ENCODE results near the gene CIC.
"Not testable (repeated sequence)": the region's sequence is repeated elsewhere in the genome, so short reads cannot be mapped to it uniquely, and the experiment has no call there.

Gene CIC

DNA sequence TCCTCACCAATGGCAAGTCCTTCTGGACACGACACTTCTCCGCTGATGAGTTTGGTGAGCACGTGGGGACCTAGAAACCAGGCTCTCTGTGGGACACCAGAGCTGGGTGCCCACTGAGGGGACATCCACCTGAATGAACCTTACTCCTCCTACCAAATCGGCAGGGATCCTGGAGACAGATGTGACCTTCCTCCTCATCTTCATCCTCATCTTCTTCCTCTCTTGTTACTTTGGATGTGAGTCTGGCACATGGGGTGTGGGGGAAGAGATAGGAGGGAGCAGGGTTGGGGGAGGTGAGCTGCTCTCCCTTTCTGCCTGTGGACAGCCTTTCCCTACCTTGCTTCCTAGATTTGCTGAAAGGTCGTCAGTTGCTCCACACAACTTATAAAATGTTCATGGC is 46.0 kb downstream of the CIC start:
- DNase-seq = no peak

DNA sequence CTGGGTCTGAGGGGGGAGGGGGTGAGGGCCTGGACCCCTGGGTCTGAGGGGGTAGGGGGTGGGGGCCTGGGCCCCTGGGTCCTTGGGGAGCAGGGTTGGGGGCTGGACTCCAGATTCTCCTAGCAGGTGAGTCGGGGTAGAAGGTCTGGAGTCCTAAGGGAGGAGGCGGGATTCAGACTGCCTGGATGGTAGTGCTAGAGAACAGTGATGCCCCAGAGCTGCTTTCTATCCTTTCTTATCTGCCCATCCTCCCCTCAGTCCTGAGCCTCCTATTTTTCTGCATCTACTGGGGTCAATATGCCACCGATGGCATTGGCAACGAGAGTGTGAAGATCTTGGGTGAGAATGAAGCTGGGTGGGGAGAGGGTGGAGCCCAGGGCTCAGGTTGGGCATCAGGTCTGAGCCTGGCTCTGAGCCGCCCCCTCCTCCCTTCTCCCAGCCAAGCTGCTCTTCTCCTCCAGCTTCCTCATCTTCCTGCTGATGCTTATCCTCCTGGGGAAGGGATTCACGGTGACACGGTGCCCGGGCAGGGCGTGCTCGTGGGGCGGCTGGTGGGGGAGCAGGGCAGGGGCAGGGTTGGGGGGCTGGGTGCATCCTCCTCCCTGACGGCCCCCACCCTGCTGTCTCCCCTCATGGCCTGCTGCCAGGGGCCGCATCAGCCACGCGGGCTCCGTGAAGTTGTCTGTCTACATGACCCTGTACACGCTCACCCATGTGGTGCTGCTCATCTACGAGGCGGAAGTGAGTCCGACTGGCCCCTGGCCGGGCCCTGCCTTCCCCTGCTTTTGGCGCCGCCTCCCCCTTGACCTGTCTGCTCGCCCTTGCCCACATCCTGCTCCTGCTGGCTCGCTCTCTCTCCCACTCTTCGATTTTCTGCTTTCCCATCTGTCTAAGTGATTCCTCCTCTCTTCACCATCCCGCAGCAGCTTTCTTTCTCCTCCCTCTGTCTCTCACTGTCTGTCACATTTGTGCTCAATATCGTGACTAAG is 47.5 kb downstream of the CIC start:
- DNase-seq = no peak

DNA sequence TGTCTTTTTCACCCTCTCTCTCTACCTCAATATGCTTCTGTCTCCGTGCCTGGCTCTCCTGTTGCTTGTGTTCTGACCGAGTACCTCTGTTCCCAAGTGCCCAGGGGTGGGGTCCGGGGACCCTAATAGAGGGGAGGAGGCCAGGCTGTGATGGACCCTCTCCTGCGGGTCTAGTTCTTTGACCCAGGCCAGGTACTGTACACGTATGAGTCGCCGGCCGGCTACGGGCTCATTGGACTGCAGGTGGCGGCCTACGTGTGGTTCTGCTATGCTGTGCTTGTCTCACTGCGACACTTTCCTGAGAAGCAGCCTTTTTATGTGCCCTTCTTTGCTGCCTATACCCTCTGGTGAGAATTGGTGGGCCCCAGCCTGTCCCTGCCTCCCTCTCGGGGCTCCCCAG is 48.5 kb downstream of the CIC start:
- DNase-seq = no peak

DNA sequence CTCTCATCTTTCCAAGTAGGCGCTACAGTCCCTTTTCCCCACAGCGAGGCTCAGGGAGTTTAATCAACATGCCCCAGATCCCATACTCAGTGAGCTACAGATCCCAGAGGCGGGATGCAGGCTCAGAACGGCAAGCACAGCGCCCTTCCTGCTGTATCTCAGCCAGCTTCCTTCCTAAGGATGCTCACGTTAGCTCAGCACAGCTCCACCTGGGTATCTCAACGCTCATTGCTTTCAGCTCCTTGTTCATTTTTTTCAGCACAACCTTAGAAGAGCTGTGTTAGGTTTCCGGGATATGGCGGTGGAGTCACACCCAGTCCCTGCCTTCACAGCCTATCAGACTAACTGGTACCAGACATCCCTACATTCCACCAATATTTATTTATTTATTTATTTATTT is 53.3 kb downstream of the CIC start:
- DNase-seq = no peak

DNA sequence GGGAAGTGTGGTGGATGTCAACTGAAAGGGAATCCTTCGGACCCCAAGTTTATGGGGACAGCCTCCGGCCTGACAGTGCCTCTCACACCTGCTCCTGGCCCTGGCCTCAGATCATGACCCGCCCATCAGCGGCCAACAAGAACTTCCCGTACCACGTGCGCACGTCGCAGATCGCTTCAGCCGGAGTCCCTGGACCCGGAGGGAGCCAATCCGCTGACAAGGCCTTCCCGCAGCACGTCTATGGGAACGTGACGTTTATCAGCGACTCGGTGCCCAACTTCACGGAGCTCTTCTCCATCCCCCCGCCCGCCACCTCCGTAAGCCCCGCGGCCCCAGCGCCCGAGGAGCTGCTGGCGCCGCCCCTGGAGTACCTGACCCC is 54.4 kb downstream of the CIC start:
- DNase-seq = no peak

DNA sequence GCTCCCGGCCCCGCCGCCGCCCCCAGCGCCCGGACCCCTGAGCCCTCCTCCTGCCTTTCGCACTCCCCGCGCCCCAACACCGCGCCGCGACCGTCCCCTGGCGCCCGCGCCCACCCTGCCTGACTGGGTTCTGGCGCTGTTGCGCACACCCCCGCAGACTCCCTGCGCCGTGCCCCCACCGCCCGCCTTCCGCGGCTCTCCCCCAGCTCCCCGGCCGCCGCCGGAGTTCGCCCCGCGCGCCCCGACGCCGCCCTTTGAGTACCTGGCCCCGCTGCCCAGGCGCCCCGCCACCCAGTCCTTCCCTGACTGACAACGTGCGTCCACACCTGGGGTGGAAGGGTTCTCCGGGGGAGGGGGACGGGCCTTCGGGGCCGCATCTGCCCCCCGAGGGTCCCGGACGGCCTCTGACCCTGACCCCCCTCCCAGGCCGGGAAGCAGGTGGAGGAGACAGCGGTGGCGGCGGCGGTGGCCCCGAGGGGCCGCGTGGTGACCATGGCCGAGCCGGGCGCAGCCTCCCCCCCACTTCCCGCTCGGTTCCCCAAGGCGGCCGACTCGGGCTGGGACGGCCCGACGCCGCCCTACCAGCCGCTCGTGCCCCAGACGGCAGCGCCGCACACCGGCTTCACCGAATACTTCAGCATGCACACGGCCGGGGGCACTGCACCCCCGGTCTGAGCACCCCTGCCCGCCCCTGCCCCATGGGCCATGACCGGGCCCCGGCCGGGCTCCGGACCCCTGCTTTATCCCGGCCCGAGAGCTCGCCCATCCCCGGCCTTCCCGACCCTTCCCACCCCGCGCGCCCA is 55.0 kb downstream of the CIC start:
- DNase-seq = no peak

DNA sequence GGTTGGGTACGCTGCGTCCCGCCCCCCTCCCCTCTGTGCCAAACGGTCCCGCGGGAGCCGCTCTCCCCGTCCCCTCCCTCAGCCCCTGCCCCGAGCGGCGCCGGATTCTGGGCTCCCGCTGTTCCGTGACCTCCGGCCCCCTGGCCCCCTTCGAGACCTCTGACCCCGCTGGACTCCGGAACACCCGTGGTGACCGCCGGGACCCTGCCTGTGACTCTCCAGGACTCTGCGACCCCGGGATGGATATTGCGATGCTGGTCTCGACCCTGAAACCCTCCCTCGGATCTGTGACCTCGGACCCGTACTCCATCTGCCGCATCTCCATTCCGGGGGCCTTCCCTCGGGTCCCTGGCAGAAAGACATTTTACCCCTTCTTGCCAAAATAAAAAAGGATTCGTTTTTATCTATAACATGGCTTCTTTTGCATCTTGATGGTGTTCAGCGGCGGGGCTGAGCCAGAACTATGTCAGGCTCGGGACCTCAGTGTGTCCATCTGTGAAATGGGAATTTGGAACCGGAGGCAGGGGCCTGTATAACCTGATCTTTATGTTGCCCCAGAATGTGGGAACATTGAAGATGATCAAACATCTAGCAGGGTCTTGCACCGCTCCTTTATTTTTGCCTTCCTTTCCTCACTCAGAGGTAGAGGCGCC is 55.7 kb downstream of the CIC start:
- no peak for DNase-seq

DNA sequence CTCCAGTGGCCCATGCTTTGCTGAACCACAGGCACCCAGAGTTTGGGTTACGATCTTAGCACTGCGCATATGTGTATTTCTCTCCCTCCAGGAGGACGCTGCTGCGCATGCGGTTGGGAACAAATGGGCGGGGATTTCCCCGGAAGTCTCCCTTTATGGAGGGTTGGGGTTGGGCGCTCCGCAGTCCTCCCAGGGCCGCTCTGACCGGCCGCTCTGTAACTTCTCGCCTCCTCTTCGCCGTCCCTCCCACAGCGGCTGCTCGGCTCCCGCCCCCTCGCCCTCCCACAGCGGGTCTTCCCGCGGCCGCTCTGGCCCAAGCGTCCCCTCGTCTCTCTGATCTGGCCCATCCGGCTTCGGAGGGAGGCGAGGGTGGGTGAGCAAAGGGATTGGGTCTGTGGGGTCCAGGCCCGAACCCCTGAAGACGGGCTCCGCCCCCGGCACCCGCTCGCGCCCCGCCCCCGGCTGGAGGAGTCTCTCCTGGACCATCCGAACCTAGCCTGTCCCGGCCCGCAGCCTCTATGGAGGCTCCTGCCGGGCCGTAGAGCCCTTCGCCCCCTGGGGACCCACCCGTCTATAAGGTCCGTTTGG is 56.4 kb downstream of the CIC start, which contains the start of gene MEGF8:
MEGF8 (plus strand) TSS at position 328 of the 588 bp plus-strand sequence. CDS start 609 bp downstream, outside the sequence.
- DNase-seq = peak; percentile 100

DNA sequence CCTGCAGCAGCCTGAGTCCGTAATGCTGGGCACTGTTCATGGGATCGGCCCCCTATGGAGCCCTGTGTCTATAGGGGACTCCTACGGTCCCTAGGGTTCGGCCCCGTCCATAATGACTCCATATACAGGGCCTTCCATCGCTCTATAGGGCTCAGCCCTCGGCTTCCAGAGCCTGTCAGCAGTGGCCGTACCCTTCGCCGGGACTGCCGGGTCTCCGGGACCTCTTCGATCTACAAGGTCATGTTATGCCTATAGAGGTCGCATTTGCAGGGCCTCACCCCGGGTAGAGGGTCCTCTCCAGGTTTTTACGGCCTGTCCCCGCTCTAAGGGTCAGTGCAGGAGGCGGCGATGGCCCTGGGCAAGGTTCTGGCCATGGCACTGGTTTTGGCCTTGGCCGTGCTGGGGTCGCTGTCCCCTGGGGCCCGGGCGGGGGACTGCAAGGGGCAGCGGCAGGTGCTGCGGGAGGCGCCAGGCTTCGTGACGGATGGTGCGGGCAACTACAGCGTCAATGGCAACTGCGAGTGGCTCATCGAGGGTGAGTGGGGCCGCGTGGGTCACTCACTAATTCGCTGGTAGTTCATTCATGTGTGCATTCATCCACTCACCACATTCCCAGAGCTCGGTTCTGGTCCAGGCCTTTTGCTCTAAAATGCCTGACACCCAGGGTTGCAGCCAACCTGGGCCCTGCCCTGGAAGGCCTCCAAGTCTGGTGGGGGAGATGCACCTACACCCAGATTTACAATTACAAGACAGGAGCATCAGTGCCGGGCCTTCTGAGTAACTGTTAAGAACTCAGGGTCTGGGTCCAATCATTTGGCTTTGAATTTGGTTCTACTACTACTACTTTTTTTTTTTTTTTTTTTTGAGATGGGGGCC is 57.1 kb downstream of the CIC start:
- DNase-seq = no peak

DNA sequence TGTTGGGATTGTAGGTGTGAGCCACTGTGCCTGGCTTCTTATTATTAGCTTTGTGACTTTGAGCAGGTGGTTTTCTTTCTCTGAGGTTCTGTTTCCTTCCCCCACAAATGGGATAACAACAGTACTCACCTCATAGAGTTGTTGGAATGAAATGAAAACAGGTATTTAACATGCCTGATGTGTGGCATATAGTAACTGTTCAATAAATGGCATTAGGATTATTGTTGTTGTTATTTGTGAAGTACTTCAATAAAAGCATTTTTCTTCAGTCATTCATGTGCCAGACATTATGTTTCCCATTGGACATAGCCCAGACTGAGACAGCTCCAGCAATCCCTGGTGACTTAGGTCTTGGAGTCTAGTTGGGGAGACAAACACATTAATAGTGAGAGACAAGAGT is 57.9 kb downstream of the CIC start:
- no peak for DNase-seq

DNA sequence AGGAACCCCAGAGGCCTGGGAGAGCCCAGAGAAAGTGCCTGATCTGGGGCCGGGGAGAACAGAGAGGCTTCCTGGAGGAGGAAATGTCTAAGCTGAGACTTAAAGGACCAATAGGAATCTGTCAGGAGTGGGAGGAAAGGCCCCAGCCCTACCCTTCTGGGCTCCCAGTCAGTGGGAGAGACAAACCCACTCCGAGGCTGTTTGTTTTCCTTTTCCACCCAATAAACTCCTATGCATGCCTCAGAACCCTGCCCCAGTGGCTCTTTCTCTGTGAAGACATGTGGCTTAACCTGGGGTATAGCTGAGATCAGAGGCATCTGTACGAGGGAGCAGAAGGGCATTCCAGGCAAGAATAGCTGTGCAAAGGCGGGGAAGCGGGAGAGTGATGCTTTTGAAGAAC is 58.3 kb downstream of the CIC start:
- DNase-seq = no peak

DNA sequence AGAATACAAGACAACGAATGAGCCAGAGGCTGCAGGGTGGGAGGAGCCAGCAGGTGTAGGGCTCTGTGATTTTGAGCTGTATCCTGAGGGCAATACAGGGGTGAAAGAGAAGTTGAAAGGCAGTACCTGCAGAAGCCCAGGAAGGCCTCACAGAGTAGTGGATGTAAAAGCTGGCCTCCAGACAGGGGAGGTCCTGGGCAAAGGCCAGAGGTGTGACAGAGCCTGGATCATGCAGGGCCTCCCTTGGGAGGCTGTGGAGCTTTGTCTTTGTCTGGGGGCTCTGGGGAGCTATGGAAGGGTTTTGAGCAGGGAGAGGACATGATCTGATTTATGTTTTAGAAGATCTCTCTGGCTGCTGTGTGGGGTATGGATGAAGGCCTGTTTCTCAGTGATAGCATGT is 59.1 kb downstream of the CIC start:
- DNase-seq = no peak

DNA sequence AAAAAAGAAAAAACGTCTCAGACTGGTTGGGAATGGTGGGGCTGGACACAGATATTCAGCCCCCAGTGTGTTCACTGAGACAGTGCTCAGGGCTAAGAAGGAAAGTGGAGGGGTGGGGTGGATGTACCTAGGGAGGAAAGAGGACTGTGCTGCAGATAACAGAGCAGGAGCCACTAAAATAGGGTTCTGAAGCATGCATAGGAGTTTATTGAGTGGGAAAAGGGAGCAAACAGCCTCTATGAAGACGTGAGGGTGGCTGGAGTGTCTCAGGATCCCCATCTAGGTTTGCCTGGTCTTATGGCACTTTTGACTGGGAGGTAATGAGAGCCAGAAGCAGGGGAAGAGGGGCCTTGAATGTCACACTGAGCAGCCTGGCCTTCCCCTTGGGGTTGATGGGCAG is 59.8 kb downstream of the CIC start:
- DNase-seq = no peak

DNA sequence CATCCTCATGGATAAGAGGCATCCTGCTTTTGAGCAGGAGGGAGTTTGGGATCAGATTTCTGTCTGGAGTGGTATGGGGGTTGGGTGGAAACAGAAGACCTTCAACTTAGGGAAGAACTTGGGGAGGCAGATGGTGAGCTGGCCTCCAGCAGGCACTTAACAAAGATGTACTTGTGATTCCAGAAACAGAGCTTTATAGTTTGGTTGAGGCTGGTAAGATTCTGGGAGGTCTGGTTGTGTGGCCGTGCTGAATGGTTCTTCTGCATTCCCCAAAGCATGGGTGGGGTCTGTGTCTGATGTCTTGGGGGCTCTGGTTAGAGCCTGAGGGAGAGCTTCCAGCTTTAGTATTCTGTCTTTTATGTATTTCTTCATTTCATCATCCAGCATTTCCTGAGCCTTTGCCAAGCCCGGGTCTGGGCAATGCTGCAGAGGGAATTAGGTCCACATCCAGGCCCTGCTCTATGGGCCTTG is 61.2 kb downstream of the CIC start:
- no peak for DNase-seq

DNA sequence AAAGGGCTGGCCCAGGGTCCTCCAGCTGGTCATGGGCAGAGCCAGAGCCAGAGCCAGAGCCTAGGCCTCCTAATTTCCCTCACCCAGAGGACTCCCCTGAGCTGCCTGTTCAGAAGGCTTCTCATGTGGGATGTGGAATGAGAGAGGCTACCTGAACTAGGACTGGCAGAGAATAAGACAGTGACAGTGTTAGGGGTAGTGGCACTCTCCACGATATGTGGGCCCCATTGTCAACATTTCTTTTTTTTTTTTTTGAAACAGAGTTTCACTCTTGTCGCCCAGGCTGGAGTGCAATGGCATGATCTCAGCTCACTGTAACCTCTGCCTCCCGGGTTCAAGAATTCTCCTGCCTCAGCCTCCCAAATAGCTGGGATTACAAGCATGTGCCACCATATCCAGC is 62.3 kb downstream of the CIC start:
- not testable (repeated sequence) for DNase-seq

DNA sequence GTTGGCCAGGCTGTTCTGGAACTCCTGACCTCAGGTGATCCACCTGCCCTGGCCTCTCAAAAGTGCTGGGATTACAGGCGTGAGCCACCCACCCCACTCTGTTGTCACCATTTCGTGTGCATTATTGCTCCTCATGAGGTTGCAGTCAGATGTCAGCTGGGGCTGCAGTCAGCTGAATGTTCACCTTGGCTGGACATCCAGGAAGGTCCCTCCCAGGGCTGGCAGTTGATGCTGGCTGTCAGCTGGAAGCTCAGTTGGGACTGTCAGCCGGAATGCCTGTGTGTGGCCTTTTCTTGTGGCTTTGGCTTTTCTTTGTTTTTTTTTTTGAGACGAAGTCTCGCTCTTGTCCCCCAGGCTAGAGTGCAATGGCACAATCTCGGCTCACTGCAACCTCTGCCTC is 63.0 kb downstream of the CIC start:
- DNase-seq = no peak

DNA sequence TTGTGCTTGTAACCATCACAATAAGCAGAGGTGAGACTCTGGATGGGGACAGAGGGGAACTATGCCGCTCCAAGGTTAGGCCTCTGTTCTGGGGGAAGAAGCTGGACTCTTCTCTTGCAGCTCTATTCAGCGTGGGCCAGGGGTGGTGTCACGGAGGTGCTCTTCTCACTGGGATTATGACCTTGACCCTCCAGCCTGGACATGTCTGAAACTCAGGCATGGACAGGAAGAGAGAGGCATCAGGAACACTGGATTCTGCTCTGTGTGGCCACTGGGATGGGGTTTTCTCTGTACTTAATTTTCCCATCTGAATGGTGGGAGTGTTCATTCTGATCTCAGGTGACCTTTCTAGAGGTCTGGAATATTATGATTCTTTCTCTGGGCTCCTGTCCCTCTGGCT is 64.0 kb downstream of the CIC start:
- no peak for DNase-seq

DNA sequence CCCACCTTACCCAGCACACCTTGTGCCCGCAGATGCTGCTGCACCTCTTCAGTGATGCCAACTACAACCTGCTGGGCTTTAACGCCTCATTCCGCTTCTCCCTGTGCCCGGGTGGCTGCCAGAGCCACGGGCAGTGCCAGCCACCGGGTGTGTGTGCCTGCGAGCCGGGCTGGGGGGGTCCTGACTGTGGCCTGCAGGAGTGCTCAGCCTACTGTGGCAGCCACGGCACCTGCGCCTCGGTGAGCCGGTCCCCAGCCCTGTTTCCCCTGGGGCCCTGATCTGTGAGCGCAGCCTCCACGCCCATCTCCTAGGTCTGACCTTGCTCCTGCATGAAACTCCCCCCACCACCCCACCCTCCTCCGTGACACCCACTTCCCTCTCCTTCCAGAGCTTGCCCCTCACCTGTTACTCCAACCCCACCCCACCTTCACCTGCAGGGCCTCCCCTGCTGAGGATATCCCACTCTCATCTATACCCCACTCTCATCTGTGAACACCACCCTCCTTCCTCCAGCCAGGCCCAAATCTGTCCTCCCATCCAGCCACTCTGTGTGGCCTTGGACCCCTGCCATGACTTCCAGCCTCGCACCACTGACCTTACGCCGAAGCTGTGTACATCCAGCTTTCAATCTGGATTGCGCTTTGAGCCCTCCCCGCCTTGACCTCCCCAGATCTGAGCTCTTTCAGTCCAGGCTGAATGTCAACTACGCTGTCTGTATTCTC is 65.1 kb downstream of the CIC start:
- no peak for DNase-seq

DNA sequence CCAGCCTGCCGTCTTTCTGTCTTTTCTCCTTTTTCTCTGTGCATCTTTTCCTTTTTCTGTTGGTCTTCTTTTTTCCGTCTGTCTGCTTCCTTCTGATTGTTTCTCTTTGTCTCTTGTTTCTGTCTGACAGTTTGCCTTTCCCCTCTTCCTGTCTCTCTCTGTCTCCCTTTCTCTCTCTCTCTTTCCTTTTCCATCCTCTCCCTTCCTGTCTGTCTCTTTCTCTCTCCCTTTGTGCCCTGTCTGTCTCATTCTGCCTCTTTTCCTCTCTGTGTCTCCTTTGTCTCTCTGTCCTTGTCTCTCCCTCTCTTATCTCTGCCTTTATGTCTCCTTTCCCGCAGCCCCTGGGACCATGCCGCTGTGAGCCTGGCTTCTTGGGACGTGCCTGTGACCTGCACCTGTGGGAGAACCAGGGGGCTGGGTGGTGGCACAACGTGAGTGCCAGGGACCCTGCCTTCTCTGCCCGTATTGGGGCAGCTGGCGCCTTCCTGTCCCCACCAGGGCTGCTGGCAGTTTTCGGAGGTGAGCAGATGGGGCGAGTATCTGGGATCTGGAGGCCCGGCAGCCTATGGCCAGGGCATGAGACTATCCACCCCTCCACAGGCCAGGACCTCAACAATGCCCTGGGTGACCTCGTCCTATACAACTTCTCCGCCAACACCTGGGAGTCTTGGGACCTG is 65.8 kb downstream of the CIC start:
- no peak for DNase-seq

DNA sequence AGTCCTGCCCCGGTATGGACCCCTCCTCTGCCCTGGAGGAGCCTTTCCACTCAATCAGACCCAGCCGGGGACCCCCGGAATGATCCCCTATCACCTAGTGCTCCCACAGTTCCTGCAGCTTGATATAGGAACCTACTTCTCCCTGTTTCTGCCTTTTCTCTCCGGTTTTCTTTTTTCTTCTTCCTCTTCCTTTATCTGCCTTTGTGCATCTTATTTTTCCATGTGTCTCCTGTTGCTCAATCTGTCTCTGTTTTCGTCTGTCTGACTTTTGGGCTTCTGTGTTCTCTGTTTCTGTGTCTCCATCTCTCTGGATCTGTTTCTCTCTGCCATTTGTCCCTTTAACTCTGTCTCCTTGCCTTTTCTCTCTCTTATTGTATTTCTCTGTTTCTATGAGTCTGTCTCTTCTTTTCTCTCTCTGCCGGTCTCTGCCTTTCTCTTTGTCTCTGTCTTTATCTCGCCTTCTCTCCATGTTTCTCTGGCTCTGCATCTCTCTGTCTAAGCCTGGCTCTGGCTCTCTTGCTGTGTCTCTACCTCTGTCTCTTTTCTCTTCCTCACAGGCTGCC is 66.4 kb downstream of the CIC start:
- DNase-seq = no peak

Data from NCI-H748 treated with DMSO at 0.1 percent for 48 hours (cell line).